GM12873 (cell line): ENCODE results near the gene KDM4C.

ENCODE experiments used
- TF ChIP-seq, protein P1 (sequence below): IDR thresholded peaks from 2 replicates; pipeline ENCODE4 v1.5.1; 2012; ENCODE audit warnings: low read depth, mild to moderate bottlenecking, moderate library complexity, low read length, control low read depth; ENCODE audit not compliant: insufficient read depth; ENCODE audit errors: missing control alignments

KDM4C gene

DNA sequence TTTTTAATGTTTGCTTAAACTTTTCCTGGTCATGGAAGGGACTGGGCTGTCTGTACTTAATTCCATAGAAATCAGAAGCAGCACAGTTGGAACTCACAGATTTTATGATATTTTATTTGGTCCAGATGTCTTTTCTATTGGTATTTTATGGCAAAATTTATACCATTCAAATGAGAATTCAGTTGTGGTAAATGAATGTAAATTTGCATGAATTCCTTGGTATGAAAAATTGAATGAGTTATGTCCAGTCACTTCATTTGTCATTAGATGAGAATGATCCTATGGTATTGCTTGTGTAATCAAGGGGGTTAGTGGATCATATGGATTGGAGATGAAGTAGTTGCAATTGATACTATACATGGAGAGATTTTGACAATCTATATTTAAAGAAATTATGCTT lies 188.0 kb downstream of the KDM4C start:
- TF ChIP-seq, protein P1, sequence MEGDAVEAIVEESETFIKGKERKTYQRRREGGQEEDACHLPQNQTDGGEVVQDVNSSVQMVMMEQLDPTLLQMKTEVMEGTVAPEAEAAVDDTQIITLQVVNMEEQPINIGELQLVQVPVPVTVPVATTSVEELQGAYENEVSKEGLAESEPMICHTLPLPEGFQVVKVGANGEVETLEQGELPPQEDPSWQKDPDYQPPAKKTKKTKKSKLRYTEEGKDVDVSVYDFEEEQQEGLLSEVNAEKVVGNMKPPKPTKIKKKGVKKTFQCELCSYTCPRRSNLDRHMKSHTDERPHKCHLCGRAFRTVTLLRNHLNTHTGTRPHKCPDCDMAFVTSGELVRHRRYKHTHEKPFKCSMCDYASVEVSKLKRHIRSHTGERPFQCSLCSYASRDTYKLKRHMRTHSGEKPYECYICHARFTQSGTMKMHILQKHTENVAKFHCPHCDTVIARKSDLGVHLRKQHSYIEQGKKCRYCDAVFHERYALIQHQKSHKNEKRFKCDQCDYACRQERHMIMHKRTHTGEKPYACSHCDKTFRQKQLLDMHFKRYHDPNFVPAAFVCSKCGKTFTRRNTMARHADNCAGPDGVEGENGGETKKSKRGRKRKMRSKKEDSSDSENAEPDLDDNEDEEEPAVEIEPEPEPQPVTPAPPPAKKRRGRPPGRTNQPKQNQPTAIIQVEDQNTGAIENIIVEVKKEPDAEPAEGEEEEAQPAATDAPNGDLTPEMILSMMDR = no peak

DNA sequence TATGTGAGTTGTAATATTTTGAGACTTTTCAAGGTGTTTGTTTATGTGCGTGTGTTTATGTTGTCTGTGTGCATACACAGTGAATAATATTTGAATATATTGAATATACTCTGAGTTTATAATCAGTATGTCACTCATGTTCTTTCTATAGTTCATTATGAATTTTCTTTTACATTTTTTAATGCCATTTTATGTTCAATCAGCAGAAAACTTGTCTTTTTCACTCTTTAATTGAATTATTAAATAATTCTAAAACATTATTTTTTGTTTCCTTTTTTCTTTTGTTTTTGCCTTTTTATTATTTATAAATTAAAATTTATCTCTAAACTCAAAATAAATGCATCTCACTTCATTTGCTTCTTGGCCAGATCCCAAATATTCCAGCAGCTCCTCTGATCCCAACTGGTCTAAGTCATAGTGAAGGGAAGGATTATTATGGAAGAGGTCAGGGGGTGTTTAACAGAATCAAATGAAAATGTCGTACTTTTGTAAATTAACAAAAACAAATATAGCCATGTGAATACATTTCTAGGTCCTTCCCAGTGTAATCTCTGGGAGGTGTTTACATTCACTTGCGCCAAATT lies 188.9 kb downstream of the KDM4C start:
- TF ChIP-seq, protein P1 = no peak

DNA sequence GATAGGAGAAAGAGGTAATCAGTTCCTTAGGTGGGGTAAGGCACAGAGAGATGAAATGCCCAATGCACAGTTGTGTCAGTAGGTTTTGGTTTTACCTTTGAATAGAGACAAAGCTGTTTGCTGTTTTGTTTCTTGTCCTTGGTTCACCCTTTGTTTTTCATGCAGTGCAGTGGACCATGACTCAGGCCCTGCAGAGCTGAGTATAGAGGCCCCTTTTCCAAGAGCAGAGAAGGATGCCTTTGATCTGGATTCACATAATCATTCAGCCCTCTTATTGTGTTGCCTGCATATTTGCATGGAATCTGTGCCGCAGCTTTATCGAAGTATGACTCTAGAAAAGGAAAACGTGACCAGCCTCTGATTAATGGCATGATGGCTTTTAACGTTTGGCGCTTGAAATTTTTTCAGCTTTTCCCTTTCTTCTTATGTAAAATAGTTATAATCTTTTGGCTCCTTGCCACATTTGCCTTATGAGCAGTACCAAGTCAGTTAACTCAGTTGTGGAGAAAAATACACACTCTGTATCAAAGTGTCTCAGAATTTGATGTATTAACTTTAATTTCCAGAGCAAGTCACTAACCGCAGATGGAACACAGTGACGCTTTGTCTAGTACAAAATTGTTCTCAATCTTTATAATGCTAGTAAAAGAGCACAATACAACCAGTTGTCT lies 197.6 kb downstream of the KDM4C start:
- TF ChIP-seq, protein P1 = no peak

DNA sequence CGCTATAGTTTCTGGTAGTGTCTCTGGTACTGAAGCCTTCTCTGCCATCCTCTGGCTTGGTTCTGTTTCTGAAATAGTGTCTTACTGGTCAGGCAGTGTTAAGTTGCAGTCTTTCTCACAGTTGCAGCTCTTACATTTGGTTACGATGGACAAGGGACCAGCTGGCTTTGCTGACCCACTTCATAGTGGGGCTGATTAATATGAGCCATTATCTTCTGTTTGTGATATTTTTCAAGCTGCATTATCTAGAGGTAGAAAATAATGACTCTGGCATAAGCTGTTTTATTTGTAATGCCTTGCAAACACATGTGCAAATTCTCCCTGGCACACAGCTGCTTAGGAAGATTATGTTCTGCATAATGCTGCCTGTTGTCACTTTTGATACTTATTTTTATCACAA lies 199.1 kb downstream of the KDM4C start:
- TF ChIP-seq, protein P1 = no peak

DNA sequence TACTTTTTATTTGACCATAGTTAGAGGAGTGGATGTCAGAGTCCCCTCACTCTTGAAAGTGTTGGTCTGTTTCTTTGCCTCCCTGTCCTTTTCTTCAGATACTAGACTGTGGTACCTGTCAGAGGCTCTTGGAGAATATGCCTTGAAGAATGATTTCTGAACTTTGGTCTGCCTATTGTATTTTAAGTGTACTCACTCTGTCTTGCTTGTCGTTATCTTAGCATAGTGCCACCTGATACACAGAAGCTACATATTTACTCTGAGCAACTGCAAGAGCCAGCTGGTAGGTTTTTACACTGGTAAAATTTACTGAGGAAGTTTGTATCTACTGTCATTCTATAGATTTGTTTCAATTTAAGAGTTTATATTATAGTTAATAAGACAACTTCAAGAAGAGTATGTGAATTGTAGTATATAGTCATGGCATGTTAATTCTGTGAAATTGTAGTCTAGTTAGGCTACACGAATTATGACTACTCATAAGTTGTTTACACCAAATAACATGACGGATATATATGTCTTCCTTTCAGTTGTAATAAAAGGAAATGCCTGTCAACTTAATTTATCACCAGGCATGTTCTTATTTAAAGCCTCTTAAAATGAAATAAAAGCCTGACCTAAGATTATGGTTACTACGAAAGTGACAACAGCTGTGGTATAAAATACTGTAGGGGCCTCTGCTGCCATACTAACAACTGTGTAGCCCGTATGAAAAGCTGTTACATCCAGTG lies 201.7 kb downstream of the KDM4C start:
- TF ChIP-seq, protein P1 = no peak

DNA sequence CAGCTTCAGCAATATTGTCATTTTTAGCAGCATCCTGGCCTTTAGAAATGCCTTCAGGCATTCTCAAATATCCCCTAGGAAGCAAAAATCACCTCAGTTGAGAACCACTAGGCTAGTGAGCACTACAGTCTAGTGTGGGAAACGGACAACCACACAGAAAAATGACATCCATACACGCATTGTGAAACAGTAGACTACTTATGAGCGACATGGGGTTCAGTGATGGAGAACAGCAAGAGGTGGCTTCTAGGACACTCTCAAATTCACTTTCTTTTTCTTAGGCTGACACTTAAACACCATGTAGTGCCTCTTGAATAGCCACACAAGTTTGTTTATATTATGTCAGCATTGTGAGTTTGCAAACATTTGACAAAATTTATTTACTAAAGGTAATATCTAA lies 203.0 kb downstream of the KDM4C start:
- TF ChIP-seq, protein P1 = no peak

DNA sequence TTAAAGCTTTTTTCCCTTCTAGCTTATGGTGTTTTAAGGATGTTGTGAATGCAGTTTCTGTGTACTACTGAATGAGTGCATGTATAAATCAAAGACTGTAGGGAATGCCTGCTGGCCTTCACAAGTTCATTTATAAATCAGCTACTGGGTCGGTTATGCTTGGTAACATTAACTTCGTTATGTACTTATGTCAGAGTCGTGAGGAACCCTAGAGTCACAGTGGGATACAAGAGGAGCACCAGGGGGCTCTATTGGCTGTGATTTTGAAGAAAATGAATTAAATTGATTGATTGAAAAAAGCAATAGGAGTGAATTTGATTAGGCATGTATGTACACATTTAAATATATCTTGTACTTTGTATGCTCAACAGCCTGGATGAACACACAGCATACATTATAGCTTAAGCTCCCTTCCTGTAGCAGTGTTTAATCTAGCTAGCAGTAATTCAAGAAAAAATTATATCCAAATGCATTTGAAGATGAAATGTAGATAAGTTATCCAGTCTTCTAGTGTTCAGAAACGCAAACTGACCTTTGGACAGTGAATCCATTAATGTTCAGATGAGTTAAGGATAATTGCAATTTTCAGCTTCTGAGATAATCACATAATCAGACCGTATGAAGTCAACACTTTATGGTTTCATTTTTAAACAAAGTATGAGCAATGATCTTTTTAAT lies 204.2 kb downstream of the KDM4C start:
- TF ChIP-seq, protein P1 = no peak
